ENCODE data around the gene GNG11.
"Not testable (repeated sequence)": the region's sequence is repeated elsewhere in the genome, so short reads cannot be mapped to it uniquely, and the experiment has no call there.

GNG11 gene

GRCh38 chr7:93895859-93896600 lies 25.5 kb upstream of the GNG11 start:
- DNase-seq (ENCODE audit: low spot score): no peak
- no peak overlapping the region for H3K4me3 ChIP-seq
- no peak for TF ChIP-seq CTCF (IDR thresholded peaks at IDR 0.05)

GRCh38 chr7:93897680-93898079 lies 23.9 kb upstream of the GNG11 start:
- no peak for DNase-seq (ENCODE audit: low spot score)
- H3K4me3 ChIP-seq: no peak overlapping the region
- H3K27ac ChIP-seq: no peak overlapping the region
- no peak for TF ChIP-seq CTCF (IDR thresholded peaks at IDR 0.05)

More at GRCh38 chr7:93895859-93896600, 25.5 kb upstream of the GNG11 start:
- H3K27ac ChIP-seq: no peak overlapping the region

GRCh38 chr7:93902777-93903423 lies 18.6 kb upstream of the GNG11 start:
- Histone ChIP-seq H3K27ac (no peak overlapping the region), H3K4me3 (no peak overlapping the region)
- TF ChIP-seq CTCF (IDR thresholded peaks at IDR 0.05): peak; percentile 68
- DNase-seq (ENCODE audit: low spot score): no peak

- H3K27ac ChIP-seq: no peak within 1 kb of the TSS
- TF ChIP-seq CTCF (IDR thresholded peaks at IDR 0.05): no peak
- no peak within 1 kb of the TSS for H3K4me3 ChIP-seq
- DNase-seq (ENCODE audit: low spot score): no peak
Observed at GRCh38 chr7:93906267-93906666, 15.3 kb upstream of the GNG11 start, which contains the start of gene GNGT1. Gene GNGT1 (plus strand): TSS chr7:93906567. CDS start chr7:93906747, 180 bp downstream.

GRCh38 chr7:93910076-93910994 lies 11.2 kb upstream of the GNG11 start:
- DNase-seq (ENCODE audit: low spot score): no peak
- TF ChIP-seq CTCF (IDR thresholded peaks at IDR 0.05): no peak
- H3K4me3 ChIP-seq: no peak overlapping the region
- H3K27ac ChIP-seq: peak overlapping the region in 1 of 2 donors; percentile 38

- H3K27ac ChIP-seq; H3K4me3 ChIP-seq; DNase-seq (ENCODE audit: low spot score): not testable (repeated sequence)
Observed at GRCh38 chr7:93911242-93911641, 10.3 kb upstream of the GNG11 start.

- DNase-seq (ENCODE audit: low spot score); H3K4me3 ChIP-seq; H3K27ac ChIP-seq: not testable (repeated sequence)
Observed at GRCh38 chr7:93911661-93912060, 9.9 kb upstream of the GNG11 start.
